ENCODE measurements around the gene DNAJA2.

Gene DNAJA2

DNA sequence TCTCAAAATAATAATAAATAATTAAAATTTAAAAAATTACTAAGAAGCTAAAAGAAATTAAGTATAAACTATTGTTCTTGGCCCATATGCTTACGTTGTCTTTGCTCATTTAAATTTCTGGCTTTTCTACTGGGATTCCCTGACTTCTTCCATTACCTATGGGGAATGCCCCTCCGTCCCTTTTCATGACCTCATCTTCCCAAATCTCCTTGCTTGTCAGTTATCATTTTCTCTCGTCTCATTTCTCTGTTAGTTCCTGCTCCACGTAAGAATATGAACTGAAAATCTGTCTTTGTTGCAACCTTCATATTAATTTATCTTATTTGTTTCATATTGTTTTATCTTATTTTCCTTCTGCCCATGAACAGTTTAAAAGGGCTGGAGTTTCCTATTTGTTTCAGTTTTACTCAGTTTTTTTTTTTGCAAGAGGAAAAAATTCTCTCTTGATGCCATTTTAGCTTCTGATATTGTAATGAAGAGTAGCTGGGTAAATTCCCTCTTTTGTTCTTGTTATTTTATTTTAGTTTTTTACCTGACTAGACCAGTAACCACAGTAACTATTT, 2.5 kb upstream of the DNAJA2 start:
- no peak overlapping the region for H3K4me3 ChIP-seq (ENCODE audit: low read depth, low read length)
- DNase-seq (ENCODE audit: low read depth), result no peak
- TF ChIP-seq, protein P1, sequence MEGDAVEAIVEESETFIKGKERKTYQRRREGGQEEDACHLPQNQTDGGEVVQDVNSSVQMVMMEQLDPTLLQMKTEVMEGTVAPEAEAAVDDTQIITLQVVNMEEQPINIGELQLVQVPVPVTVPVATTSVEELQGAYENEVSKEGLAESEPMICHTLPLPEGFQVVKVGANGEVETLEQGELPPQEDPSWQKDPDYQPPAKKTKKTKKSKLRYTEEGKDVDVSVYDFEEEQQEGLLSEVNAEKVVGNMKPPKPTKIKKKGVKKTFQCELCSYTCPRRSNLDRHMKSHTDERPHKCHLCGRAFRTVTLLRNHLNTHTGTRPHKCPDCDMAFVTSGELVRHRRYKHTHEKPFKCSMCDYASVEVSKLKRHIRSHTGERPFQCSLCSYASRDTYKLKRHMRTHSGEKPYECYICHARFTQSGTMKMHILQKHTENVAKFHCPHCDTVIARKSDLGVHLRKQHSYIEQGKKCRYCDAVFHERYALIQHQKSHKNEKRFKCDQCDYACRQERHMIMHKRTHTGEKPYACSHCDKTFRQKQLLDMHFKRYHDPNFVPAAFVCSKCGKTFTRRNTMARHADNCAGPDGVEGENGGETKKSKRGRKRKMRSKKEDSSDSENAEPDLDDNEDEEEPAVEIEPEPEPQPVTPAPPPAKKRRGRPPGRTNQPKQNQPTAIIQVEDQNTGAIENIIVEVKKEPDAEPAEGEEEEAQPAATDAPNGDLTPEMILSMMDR (conservative IDR thresholded peaks at IDR 0.05; ENCODE audit: low read depth, low read length), result no peak

DNA sequence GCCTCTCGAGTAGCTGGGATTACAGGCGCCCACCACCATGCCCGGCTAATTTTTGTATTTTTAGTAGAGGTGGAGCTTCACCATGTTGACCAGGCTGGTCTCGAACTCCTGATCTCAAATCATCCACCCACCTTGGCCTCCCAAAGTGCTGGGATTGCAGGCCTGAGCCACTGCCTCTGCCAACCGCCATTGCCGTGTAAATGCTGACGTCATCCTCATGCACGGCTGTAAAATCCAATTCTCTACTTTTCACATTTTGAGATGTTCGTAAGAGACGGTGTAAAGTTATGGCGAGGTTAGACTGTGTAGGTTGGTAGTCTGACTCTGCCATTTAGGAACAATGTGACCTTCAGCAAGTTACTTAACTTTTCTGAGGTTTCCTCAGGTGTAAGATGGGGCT, 1.7 kb upstream of the DNAJA2 start:
- TF ChIP-seq, protein P1 (conservative IDR thresholded peaks at IDR 0.05; ENCODE audit: low read depth, low read length), result no peak
- H3K4me3 ChIP-seq (ENCODE audit: low read depth, low read length), result no peak overlapping the region
- no peak for DNase-seq (ENCODE audit: low read depth)

DNA sequence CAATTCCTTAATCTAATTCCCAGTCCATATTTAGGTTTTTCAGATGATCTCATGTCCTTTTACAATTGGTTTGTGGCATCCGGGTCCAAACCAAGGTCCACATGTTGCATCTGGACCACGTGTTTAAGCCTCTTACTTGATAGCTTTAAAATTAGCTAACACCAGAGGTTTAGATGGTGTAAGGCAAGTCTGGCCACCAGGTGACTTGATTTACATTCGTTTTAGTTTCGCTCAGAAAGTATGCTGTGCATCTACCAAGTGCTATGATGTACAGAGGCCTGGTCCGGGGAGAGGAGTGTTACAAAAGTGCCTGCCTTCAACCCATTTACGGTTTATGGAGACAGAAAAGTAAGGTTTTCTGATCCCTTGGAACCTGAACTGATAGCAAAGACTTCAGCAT, 878 bp upstream of the DNAJA2 start:
- peak; percentile 32 for DNase-seq (ENCODE audit: low read depth)
- H3K4me3 ChIP-seq (ENCODE audit: low read depth, low read length), result no peak overlapping the region
- TF ChIP-seq, protein P1 (conservative IDR thresholded peaks at IDR 0.05; ENCODE audit: low read depth, low read length), result no peak

DNA sequence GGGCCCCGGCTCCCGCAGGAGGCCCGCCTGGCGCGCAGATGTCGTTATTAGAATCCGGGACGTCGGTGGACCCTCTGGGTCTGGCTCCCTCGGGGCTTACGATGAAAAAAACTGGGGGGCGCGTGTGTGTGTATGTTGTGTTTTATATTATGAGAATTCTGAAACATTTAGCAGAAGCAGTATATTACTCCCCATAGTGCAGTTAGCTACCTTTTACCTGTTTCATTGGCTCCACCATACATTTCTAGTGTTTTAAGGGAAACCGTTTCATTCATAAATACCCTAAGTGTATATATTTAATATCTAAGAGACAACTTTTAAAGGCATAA, 486 bp upstream of the DNAJA2 start:
- no peak for DNase-seq (ENCODE audit: low read depth)
- H3K4me3 ChIP-seq (ENCODE audit: low read depth, low read length), result peak overlapping the region; percentile 93
- TF ChIP-seq, protein P1 (conservative IDR thresholded peaks at IDR 0.05; ENCODE audit: low read depth, low read length), result no peak

DNA sequence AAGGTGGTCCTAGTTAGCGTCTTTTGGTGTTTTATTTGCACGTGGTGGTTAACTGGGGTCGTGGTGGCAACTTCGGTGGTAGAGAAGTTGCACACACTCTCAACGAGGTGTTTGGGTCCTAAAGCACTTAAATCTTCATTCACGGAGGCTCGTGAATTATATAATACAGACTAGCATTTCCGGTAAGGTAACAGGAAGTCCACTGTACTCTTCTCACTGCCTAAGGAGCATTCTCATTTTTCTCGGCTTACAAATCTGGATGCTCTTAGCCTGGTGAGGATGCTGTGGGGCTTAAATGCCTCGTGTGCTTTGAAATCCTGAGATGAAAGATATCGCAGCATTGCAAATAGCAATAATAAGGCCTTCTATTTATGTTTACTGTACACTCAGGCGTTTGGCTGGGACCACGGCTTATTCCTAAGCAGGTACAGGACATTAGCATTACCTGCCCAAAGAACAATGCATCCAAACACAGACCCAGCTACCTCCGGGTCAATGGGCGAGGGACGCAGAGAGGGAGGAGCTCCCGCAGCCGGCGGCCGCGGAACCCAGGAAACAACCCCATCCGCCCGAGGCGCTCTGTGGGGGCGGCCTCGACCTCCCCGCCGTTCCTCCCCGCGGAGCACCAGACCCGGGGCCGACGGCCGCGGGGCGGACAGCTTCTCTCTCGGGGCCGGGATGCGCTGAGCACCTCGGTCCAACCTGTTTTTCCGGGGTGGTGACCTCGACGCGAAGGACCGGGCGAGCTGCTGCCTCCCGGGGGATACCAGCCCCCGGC, 856 bp downstream of the DNAJA2 start:
- TF ChIP-seq, protein P1 (conservative IDR thresholded peaks at IDR 0.05; ENCODE audit: low read depth, low read length), result no peak
- H3K4me3 ChIP-seq (ENCODE audit: low read depth, low read length), result peak overlapping the region; percentile 93
- DNase-seq (ENCODE audit: low read depth), result peak; percentile 48

DNA sequence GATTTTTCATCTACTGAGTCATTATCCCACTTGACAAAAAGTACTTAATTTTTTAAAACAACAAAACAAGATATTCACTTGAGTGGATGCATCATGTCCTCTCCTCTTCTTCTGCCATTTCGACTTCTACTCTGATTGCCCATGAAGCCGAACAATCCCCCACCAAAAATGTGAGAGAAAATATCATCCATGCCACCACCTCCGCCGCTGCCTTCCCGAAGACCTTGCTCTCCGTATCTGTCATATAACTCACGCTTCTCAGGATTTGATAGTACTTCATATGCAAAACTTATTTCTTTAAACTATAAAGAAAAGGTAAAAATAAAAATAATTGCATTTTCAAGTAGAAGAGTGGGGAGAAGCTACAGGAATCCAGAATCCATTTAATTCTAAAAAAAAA, 2.2 kb downstream of the DNAJA2 start:
- DNase-seq (ENCODE audit: low read depth), result no peak
- no peak overlapping the region for H3K4me3 ChIP-seq (ENCODE audit: low read depth, low read length)
- TF ChIP-seq, protein P1 (conservative IDR thresholded peaks at IDR 0.05; ENCODE audit: low read depth, low read length), result no peak

DNA sequence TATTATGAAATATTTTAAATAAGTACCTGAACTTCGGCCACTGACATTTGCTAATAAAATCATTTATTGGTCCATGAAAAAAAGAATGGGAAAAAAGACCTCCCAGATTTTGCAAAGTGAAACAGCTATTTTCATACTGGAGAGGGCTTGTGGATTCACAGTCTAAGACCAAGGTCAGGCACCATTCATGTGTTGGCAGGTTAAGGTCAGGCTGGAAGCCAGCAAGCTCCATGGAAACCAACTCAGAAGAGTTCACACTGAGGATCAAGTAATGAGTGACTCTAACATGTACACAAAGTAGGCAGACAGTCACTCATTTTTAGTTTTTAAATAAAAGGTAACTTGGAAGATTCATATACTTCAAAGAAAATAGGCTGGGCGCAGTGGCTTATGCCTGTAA, 3.4 kb downstream of the DNAJA2 start:
- peak; percentile 12 for DNase-seq (ENCODE audit: low read depth)
- TF ChIP-seq, protein P1 (conservative IDR thresholded peaks at IDR 0.05; ENCODE audit: low read depth, low read length), result no peak
- H3K4me3 ChIP-seq (ENCODE audit: low read depth, low read length), result no peak overlapping the region

Measured in choroid plexus epithelial cell (primary cell).